Measurements from ENCODE around the gene CYBA. TPM values are rescaled to one million over a fixed set of nuclear protein-coding genes. Genes with fewer than 3 reads are reported as not detected.

CYBA gene
- total and polyA plus RNA-seq, 9 of the 15 experiments (the other 6 are each of a cell fraction or from before 2014, with no cell fraction given): 0.34 to 683 (median 93.0) TPM

- TF ChIP-seq ZNF398 (CRISPR knock-in tag; IDR thresholded peaks at IDR 0.05) (no peak), ZFX (CRISPR knock-in tag; IDR thresholded peaks at IDR 0.05) (peak; percentile 70), HNRNPL (IDR thresholded peaks at IDR 0.05; ENCODE audit: low read depth, low read length) (peak; percentile 78; the same call in 1 of the 2 replicates), WHSC1 (IDR thresholded peaks at IDR 0.05; ENCODE audit: low read length) (no peak), DPF2 (IDR thresholded peaks at IDR 0.05) (peak; percentile 99), ZNF324 (CRISPR knock-in tag; IDR thresholded peaks at IDR 0.05) (no peak), CEBPZ (IDR thresholded peaks at IDR 0.05; ENCODE audit: borderline replicate concordance, low read depth, low read length) (0 out of 2 replicates have a peak, but pooled peaks have one; percentile 13), ZNF778 (CRISPR knock-in tag; IDR thresholded peaks at IDR 0.05) (no peak), ARNT (IDR thresholded peaks at IDR 0.05) (peak; percentile 33 to 90; a peak in 2 of 4 replicates), HLTF (IDR thresholded peaks at IDR 0.05) (0 out of 2 replicates have a peak, but pooled peaks have one; percentile 47)
- TF ChIP-seq, protein P1, sequence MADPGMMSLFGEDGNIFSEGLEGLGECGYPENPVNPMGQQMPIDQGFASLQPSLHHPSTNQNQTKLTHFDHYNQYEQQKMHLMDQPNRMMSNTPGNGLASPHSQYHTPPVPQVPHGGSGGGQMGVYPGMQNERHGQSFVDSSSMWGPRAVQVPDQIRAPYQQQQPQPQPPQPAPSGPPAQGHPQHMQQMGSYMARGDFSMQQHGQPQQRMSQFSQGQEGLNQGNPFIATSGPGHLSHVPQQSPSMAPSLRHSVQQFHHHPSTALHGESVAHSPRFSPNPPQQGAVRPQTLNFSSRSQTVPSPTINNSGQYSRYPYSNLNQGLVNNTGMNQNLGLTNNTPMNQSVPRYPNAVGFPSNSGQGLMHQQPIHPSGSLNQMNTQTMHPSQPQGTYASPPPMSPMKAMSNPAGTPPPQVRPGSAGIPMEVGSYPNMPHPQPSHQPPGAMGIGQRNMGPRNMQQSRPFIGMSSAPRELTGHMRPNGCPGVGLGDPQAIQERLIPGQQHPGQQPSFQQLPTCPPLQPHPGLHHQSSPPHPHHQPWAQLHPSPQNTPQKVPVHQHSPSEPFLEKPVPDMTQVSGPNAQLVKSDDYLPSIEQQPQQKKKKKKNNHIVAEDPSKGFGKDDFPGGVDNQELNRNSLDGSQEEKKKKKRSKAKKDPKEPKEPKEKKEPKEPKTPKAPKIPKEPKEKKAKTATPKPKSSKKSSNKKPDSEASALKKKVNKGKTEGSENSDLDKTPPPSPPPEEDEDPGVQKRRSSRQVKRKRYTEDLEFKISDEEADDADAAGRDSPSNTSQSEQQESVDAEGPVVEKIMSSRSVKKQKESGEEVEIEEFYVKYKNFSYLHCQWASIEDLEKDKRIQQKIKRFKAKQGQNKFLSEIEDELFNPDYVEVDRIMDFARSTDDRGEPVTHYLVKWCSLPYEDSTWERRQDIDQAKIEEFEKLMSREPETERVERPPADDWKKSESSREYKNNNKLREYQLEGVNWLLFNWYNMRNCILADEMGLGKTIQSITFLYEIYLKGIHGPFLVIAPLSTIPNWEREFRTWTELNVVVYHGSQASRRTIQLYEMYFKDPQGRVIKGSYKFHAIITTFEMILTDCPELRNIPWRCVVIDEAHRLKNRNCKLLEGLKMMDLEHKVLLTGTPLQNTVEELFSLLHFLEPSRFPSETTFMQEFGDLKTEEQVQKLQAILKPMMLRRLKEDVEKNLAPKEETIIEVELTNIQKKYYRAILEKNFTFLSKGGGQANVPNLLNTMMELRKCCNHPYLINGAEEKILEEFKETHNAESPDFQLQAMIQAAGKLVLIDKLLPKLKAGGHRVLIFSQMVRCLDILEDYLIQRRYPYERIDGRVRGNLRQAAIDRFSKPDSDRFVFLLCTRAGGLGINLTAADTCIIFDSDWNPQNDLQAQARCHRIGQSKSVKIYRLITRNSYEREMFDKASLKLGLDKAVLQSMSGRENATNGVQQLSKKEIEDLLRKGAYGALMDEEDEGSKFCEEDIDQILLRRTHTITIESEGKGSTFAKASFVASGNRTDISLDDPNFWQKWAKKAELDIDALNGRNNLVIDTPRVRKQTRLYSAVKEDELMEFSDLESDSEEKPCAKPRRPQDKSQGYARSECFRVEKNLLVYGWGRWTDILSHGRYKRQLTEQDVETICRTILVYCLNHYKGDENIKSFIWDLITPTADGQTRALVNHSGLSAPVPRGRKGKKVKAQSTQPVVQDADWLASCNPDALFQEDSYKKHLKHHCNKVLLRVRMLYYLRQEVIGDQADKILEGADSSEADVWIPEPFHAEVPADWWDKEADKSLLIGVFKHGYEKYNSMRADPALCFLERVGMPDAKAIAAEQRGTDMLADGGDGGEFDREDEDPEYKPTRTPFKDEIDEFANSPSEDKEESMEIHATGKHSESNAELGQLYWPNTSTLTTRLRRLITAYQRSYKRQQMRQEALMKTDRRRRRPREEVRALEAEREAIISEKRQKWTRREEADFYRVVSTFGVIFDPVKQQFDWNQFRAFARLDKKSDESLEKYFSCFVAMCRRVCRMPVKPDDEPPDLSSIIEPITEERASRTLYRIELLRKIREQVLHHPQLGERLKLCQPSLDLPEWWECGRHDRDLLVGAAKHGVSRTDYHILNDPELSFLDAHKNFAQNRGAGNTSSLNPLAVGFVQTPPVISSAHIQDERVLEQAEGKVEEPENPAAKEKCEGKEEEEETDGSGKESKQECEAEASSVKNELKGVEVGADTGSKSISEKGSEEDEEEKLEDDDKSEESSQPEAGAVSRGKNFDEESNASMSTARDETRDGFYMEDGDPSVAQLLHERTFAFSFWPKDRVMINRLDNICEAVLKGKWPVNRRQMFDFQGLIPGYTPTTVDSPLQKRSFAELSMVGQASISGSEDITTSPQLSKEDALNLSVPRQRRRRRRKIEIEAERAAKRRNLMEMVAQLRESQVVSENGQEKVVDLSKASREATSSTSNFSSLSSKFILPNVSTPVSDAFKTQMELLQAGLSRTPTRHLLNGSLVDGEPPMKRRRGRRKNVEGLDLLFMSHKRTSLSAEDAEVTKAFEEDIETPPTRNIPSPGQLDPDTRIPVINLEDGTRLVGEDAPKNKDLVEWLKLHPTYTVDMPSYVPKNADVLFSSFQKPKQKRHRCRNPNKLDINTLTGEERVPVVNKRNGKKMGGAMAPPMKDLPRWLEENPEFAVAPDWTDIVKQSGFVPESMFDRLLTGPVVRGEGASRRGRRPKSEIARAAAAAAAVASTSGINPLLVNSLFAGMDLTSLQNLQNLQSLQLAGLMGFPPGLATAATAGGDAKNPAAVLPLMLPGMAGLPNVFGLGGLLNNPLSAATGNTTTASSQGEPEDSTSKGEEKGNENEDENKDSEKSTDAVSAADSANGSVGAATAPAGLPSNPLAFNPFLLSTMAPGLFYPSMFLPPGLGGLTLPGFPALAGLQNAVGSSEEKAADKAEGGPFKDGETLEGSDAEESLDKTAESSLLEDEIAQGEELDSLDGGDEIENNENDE (IDR thresholded peaks at IDR 0.05; ENCODE audit: low read depth, low read length): no peak
These were observed 37.3 kb upstream of the CYBA start (continued) for GRCh38 chr16:88688013-88688778.
